Esophagus muscularis mucosa (tissue), 4 donors: ENCODE measurements around the gene PSME2.

ENCODE experiments used
- CTCF ChIP-seq, 3 experiments: fragments of 200-600 bp in 2 of 3; fragments of 450-650 bp in 1 of 3; sonication (generic) in 2 of 3; IDR thresholded peaks; one replicate each; pipeline ENCODE4 v1.5.1; 2017 to 2019; ENCODE audit warnings: antibody characterized with exemption in 3 of 3, mild to moderate bottlenecking in 2 of 3, moderate library complexity in 1 of 3
- EP300 ChIP-seq: sonication (generic); formaldehyde crosslinking; IDR thresholded peaks from one replicate; pipeline ENCODE4 v1.6.1; 2017; ENCODE audit warnings: antibody characterized with exemption
- POLR2A ChIP-seq: fragments of 450-650 bp; IDR thresholded peaks from one replicate; pipeline ENCODE4 v1.6.1; 2017; ENCODE audit warnings: antibody characterized with exemption, moderate library complexity, mild to moderate bottlenecking, low read depth
- POLR2AphosphoS5 ChIP-seq, 2 donors: sonication (generic); formaldehyde crosslinking; IDR thresholded peaks; one replicate each; pipeline ENCODE4 v1.6.1; 2017; ENCODE audit warnings: antibody characterized with exemption in 2 of 2

- TF ChIP-seq CTCF (IDR thresholded peaks at IDR 0.05) (no peak), EP300 (no peak), POLR2A (no peak), POLR2AphosphoS5 (IDR thresholded peaks at IDR 0.05) (no peak)
Measured at GRCh38 chr14:24126939-24127338, 19.5 kb downstream of the PSME2 start.
